B cell (primary cell): ENCODE measurements around the gene RAB12. TPM values are rescaled to one million over a fixed set of nuclear protein-coding genes. Genes with fewer than 3 reads are reported as not detected.

ENCODE experiments used
- ATAC-seq: fragments of 200-7000 bp; cut with Tn5 transposase; one replicate; pipeline ENCODE4 v1.10.0; 2021; ENCODE audit warnings: low read depth, mild to moderate bottlenecking, moderate number of reproducible peaks, moderate library complexity
- CTCF ChIA-PET: fragments of 350-600 bp; sonication (Branson Sonifier 250); formaldehyde crosslinking; loops from one replicate; lab custom pipeline; 2021; ENCODE audit warnings: antibody characterized with exemption, inconsistent platforms; lab: Charles Lee
- POLR2A ChIA-PET: fragments of 350-600 bp; sonication (Branson Sonifier 250); formaldehyde crosslinking; loops from one replicate; lab custom pipeline; 2021; ENCODE audit warnings: antibody characterized with exemption; lab: Charles Lee
- DNase-seq: peaks from one replicate; pipeline ENCODE4 v3.0.0; 2013
- H2AFZ ChIP-seq: 2 replicates; pipeline ENCODE4 v1.6.1; 2012; ENCODE audit warnings: mild to moderate bottlenecking, low read depth, low read length; ENCODE audit not compliant: insufficient read depth, poor library complexity, severe bottlenecking
- H3K27ac ChIP-seq, 2 donors: 1 replicate in 1 of 2; 2 replicates in 1 of 2; pipeline ENCODE4 v1.5.1; 2012 to 2013; ENCODE audit warnings: low read length in 2 of 2, mild to moderate bottlenecking in 2 of 2, moderate library complexity in 1 of 2
- H3K27me3 ChIP-seq, 4 experiments: fragments of 200-600 bp in 1 of 4; sonication (generic) in 1 of 4; replicated peaks in 1 of 4; 1 replicate in 2 of 4; 2 replicates in 2 of 4; pipeline versions ENCODE4 v1.6.1 to v1.7.0; 2013 to 2016; ENCODE audit warnings: low read length in 3 of 4, mild to moderate bottlenecking in 2 of 4, mixed read lengths in 1 of 4, moderate library complexity in 1 of 4; ENCODE audit not compliant: insufficient read depth in 4 of 4, control insufficient read depth in 3 of 4; ENCODE audit errors: control extremely low read depth in 1 of 4
- H3K36me3 ChIP-seq, 2 experiments: replicated peaks in 1 of 2; 1 replicate in 1 of 2; 2 replicates in 1 of 2; pipeline versions ENCODE4 v1.6.1 to v1.7.1; 2013; ENCODE audit warnings: low read length in 1 of 2; ENCODE audit not compliant: insufficient read depth in 2 of 2, control insufficient read depth in 1 of 2; ENCODE audit errors: control extremely low read depth in 1 of 2, extremely low read depth in 1 of 2
- H3K4me1 ChIP-seq, 2 donors: fragments of 200-600 bp in 1 of 2; sonication (generic) in 1 of 2; 1 replicate in 1 of 2; 2 replicates in 1 of 2; pipeline versions ENCODE4 v1.5.1 to v1.6.1; 2013 to 2017; ENCODE audit warnings: low read length in 2 of 2; ENCODE audit not compliant: control insufficient read depth in 2 of 2, insufficient read depth in 2 of 2
- H3K4me2 ChIP-seq: replicated peaks from 2 replicates; pipeline ENCODE3; 2012; ENCODE audit warnings: mild to moderate bottlenecking, low read depth, low read length; ENCODE audit not compliant: poor library complexity, severe bottlenecking
- H3K4me3 ChIP-seq, 5 experiments: fragments of 200-600 bp in 1 of 5; sonication (generic) in 1 of 5; 1 replicate in 3 of 5; 2 replicates in 2 of 5; pipeline versions ENCODE4 v1.5.1 to v1.7.0; 2011 to 2016; ENCODE audit warnings: low read length in 4 of 5, mild to moderate bottlenecking in 4 of 5, low read depth in 2 of 5, control low read depth in 1 of 5, moderate library complexity in 1 of 5; ENCODE audit not compliant: insufficient read depth in 1 of 5; ENCODE audit errors: control extremely low read depth in 1 of 5, extremely low read depth in 1 of 5
- H3K79me2 ChIP-seq: fragments of 200-600 bp; sonication (generic); one replicate; pipeline ENCODE4 v1.6.0; 2016; ENCODE audit warnings: low read length; ENCODE audit not compliant: control insufficient read depth, insufficient read depth
- H3K9ac ChIP-seq: fragments of 200-600 bp; sonication (generic); 2 replicates; pipeline ENCODE4 v1.6.1; 2017; ENCODE audit warnings: mild to moderate bottlenecking, low read length, moderate library complexity
- H3K9me3 ChIP-seq, 3 donors: one replicate each; pipeline versions ENCODE4 v1.6.1 to v1.7.1; 2013; ENCODE audit warnings: low read length in 2 of 3; ENCODE audit not compliant: control insufficient read depth in 2 of 3, insufficient read depth in 1 of 3; ENCODE audit errors: control extremely low read depth in 1 of 3
- H4K20me1 ChIP-seq: 2 replicates; pipeline ENCODE4 v1.6.0; 2012; ENCODE audit warnings: mild to moderate bottlenecking, low read length; ENCODE audit not compliant: insufficient read depth, control insufficient read depth, poor library complexity, severe bottlenecking
- H3K27ac Mint-ChIP-seq: one replicate; pipeline ENCODE4 v1.8.0; 2021; ENCODE audit warnings: mixed read lengths
- H3K27me3 Mint-ChIP-seq: one replicate; pipeline ENCODE4 v1.8.0; 2021; ENCODE audit warnings: mixed read lengths
- H3K4me1 Mint-ChIP-seq: one replicate; pipeline ENCODE4 v1.8.0; 2021; ENCODE audit warnings: mixed read lengths
- H3K4me3 Mint-ChIP-seq: one replicate; pipeline ENCODE4 v1.8.0; 2021; ENCODE audit warnings: mixed read lengths
- H3K9me3 Mint-ChIP-seq: one replicate; pipeline ENCODE4 v1.8.0; 2022; ENCODE audit warnings: mixed read lengths; ENCODE audit not compliant: insufficient read depth
- CTCF ChIP-seq: fragments of 200-600 bp; IDR thresholded peaks from one replicate; pipeline ENCODE4 v1.8.0; 2022; ENCODE audit warnings: antibody characterized with exemption, mild to moderate bottlenecking
- EZH2 ChIP-seq: IDR thresholded peaks from 2 replicates; pipeline ENCODE4 v1.6.1; 2012; ENCODE audit warnings: borderline replicate concordance, low read depth, mild to moderate bottlenecking, moderate library complexity, low read length; ENCODE audit not compliant: insufficient read depth, poor library complexity, severe bottlenecking
- whole genome bisulfite sequencing: methylation state at CpG from one replicate; pipeline ENCODE4 v1.1.5; 2013; ENCODE audit warnings: missing lambda C conversion rate; ENCODE audit not compliant: insufficient coverage; 5-methylcytosine and 5-hydroxymethylcytosine counted together
- intact Hi-C: fragments of 100-400 bp; cut with micrococcal nuclease; formaldehyde crosslinking; loops from one replicate; pipeline ENCODE4 v1.10.0; 2022
- polyA plus RNA-seq: library from polyadenylated mRNA; depleted of rRNA; stranded (reverse); fragments of >200 nt; gene quantifications from 2 replicates; pipeline ENCODE4 v1.2.3, GENCODE V29; 2012
- total RNA-seq, 2 donors: library from RNA; stranded (reverse); fragments of 120-200 nt in 1 of 2; gene quantifications; 1 replicate in 1 of 2; 2 replicates in 1 of 2; pipeline versions ENCODE4 v1.2.3 to v1.2.4, GENCODE V29; 2013 to 2022

RAB12 gene
- total and polyA plus RNA-seq, 2 donors (not counting 1 experiment from before 2014, with no cell fraction given): 12.8 to 38.7 TPM

- H2AFZ ChIP-seq: no peak overlapping the region
- ChIA-PET CTCF (no interaction called here), POLR2A (no interaction called here)
- H3K4me1 ChIP-seq: peaks cover 33 to 38% of the 10 kb centered on the region in 2 donors
- H3K27me3 ChIP-seq: no peaks in the 10 kb centered on the region
- DNase-seq: no peak
- Mint-ChIP-seq H3K27me3 (no peaks in the 10 kb centered on the region), H3K4me3 (peak overlapping the region; percentile 7), H3K9me3 (no peaks in the 10 kb centered on the region), H3K4me1 (peaks cover 80% of the 10 kb centered on the region), H3K27ac (peak overlapping the region; percentile 32)
- H3K4me3 ChIP-seq: no peak overlapping the region
- H3K27ac ChIP-seq: peak overlapping the region in 1 of 2 donors; percentile 14
- peaks cover 52% of the 10 kb centered on the region for H4K20me1 ChIP-seq
- intact Hi-C loops: loop anchor here (10.0 kb wide), 1 partner anchor 856 kb away; the partner anchor contains the start of gene RALBP1
- peaks cover 88% of the 10 kb centered on the region for H3K79me2 ChIP-seq
- no peak for ATAC-seq
- no peak overlapping the region for H3K4me2 ChIP-seq
- H3K9ac ChIP-seq: no peak overlapping the region
- peaks cover 4 to 5% of the 10 kb centered on the region in 2 experiments for H3K36me3 ChIP-seq
- 95% methylated on average over 5 of the region's 5 CpGs for WGBS
- H3K9me3 ChIP-seq: peaks cover 0 to 6% (median 0%) of the 10 kb centered on the region in 3 donors
- no peak for TF ChIP-seq EZH2
- TF ChIP-seq CTCF: no peak
Observed at GRCh38 chr18:8619041-8619440, 9.8 kb downstream of the RAB12 start.

- H4K20me1 ChIP-seq: peaks cover 45% of the 10 kb centered on the region
- peaks cover 0 to 6% (median 0%) of the 10 kb centered on the region in 3 donors for H3K9me3 ChIP-seq
- peaks cover 80% of the 10 kb centered on the region for H3K79me2 ChIP-seq
- intact Hi-C loops: loop anchor here (10.0 kb wide), 1 partner anchor 855 kb away; the partner anchor contains the start of gene RALBP1
- peaks cover 34 to 38% of the 10 kb centered on the region in 2 donors for H3K4me1 ChIP-seq
- peaks cover 77% of the 10 kb centered on the region for H3K4me1 Mint-ChIP-seq
- H3K4me2 ChIP-seq: peak overlapping the region; percentile 26
- H3K4me3 ChIP-seq: peak overlapping the region in 1 of 5 experiments; percentile 13
- no peak overlapping the region for H2AFZ ChIP-seq
- H3K9me3 Mint-ChIP-seq: no peaks in the 10 kb centered on the region
- TF ChIP-seq EZH2: no peak
- no peak for TF ChIP-seq CTCF
- peak overlapping the region; percentile 47 for H3K27ac Mint-ChIP-seq
- H3K27me3 ChIP-seq: no peaks in the 10 kb centered on the region
- H3K27me3 Mint-ChIP-seq: no peaks in the 10 kb centered on the region
- DNase-seq (no peak), ATAC-seq (no peak)
- POLR2A ChIA-PET: no interaction called here
- CTCF ChIA-PET: no interaction called here
- H3K36me3 ChIP-seq: peaks cover 4 to 5% of the 10 kb centered on the region in 2 experiments
- peak overlapping the region in 1 of 2 donors; percentile 40 for H3K27ac ChIP-seq
- peak overlapping the region; percentile 6 for H3K9ac ChIP-seq
- no CpG with 5 or more reads among the region's 6 CpGs for whole genome bisulfite sequencing
- no peak overlapping the region for H3K4me3 Mint-ChIP-seq
Observed at GRCh38 chr18:8619835-8620577, 10.8 kb downstream of the RAB12 start.
